Esophagus squamous epithelium (tissue), 5 donors: ENCODE data around the gene LPIN1. TPM values are rescaled to one million over a fixed set of nuclear protein-coding genes. Genes with fewer than 3 reads are reported as not detected.
"Not testable (repeated sequence)": the region's sequence is repeated elsewhere in the genome, so short reads cannot be mapped to it uniquely, and the experiment has no call there.

Source experiments
- DNase-seq: peaks from one replicate; lab custom pipeline; 2025; lab: John Stamatoyannopoulos, UW
- H3K27ac ChIP-seq, 4 donors: fragments of 200-600 bp; sonication (generic); one replicate each; pipeline ENCODE4 v1.5.1; 2016 to 2019; ENCODE audit warnings: mild to moderate bottlenecking in 1 of 4
- H3K27me3 ChIP-seq, 4 donors: fragments of 200-600 bp; sonication (generic); 1 replicate in 3 of 4; 2 replicates in 1 of 4; pipeline versions ENCODE4 v1.5.1 to v1.6.0; 2017 to 2021; ENCODE audit warnings: antibody characterized with exemption in 1 of 4
- H3K36me3 ChIP-seq, 3 donors: fragments of 200-600 bp; sonication (generic); one replicate each; pipeline ENCODE4 v1.5.1; 2016 to 2019
- H3K4me1 ChIP-seq, 3 donors: fragments of 200-600 bp; sonication (generic); one replicate each; pipeline ENCODE4 v1.5.1; 2017 to 2019
- H3K4me3 ChIP-seq, 4 donors: fragments of 200-600 bp; sonication (generic); 1 replicate in 3 of 4; 2 replicates in 1 of 4; pipeline ENCODE4 v1.5.1; 2016 to 2019; ENCODE audit warnings: mild to moderate bottlenecking in 2 of 4, moderate library complexity in 1 of 4
- H3K9me3 ChIP-seq, 3 donors: fragments of 200-600 bp; sonication (generic); one replicate each; pipeline ENCODE4 v1.5.1; 2016 to 2019
- CTCF ChIP-seq, 6 experiments: fragments of 450-650 bp in 4 of 6; fragments of 200-600 bp in 2 of 6; sonication (generic) in 2 of 6; IDR thresholded peaks; one replicate each; pipeline ENCODE4 v1.5.1; 2016 to 2019; ENCODE audit warnings: antibody characterized with exemption in 6 of 6, mild to moderate bottlenecking in 4 of 6, moderate library complexity in 4 of 6
- POLR2A ChIP-seq, 4 donors: fragments of 450-650 bp; IDR thresholded peaks; one replicate each; pipeline ENCODE4 v1.6.1; 2017; ENCODE audit warnings: antibody characterized with exemption in 4 of 4, mild to moderate bottlenecking in 4 of 4, moderate library complexity in 3 of 4
- WGBS, 2 donors: methylation state at CpG; one replicate each; pipeline ENCODE4 v1.1.5; 2018; 5-methylcytosine and 5-hydroxymethylcytosine counted together
- intact Hi-C: fragments of 100-400 bp; cut with DNase I; formaldehyde crosslinking; loops from one replicate; pipeline ENCODE4 v1.15.0; 2022
- total RNA-seq, 4 donors: library from RNA; depleted of rRNA; stranded (reverse); fragments of >200 nt; gene quantifications; one replicate each; pipeline ENCODE4 v1.1.0, GENCODE V29; 2016
- donor health status: DM: yes; HTN: yes; CAD: no.

Gene LPIN1
- total RNA-seq, 4 donors from 2014 or later: 16.9 to 80.9 (median 39.7) TPM

GRCh38 chr2:11726384-11726783 is 20.0 kb upstream of the LPIN1 start:
- peaks cover 0 to 36% (median 0%) of the 10 kb centered on the region in 4 donors for H3K27me3 ChIP-seq
- H3K9me3 ChIP-seq: no peaks in the 10 kb centered on the region
- intact Hi-C loops: no loop called here
- H3K27ac ChIP-seq: no peak overlapping the region
- no peak for DNase-seq
- H3K36me3 ChIP-seq: no peaks in the 10 kb centered on the region
- WGBS, 2 donors: 32 to 44% methylated on average over 7 of the region's 7 CpGs
- H3K4me3 ChIP-seq: no peak overlapping the region
- no peaks in the 10 kb centered on the region for H3K4me1 ChIP-seq
- TF ChIP-seq POLR2A (IDR thresholded peaks at IDR 0.05) (no peak), CTCF (IDR thresholded peaks at IDR 0.05) (no peak)

- no peak for DNase-seq
- H3K27me3 ChIP-seq: peaks cover 0 to 44% (median 0%) of the 10 kb centered on the region in 4 donors
- no peak for TF ChIP-seq CTCF (IDR thresholded peaks at IDR 0.05)
- intact Hi-C loops: no loop called here
- no peaks in the 10 kb centered on the region for H3K9me3 ChIP-seq
- H3K4me3 ChIP-seq: no peak overlapping the region
- no peaks in the 10 kb centered on the region for H3K36me3 ChIP-seq
- no peaks in the 10 kb centered on the region for H3K4me1 ChIP-seq
- no peak overlapping the region for H3K27ac ChIP-seq
- 57 to 81% methylated on average over 2 of the region's 2 CpGs for WGBS, 2 donors
Observed at GRCh38 chr2:11729362-11730212, 16.8 kb upstream of the LPIN1 start.

- H3K36me3 ChIP-seq, H3K4me3 ChIP-seq, H3K9me3 ChIP-seq, DNase-seq, intact Hi-C loops, H3K4me1 ChIP-seq: not testable (repeated sequence)
- H3K27ac ChIP-seq: peak overlapping the region in 2 of 4 donors; percentile 53 to 72
- 73 to 88% methylated on average over 4 of the region's 4 CpGs for WGBS, 2 donors
- peaks cover 0 to 56% (median 0%) of the 10 kb centered on the region in 4 donors for H3K27me3 ChIP-seq
Observed at GRCh38 chr2:11731214-11731984, 15.0 kb upstream of the LPIN1 start.

GRCh38 chr2:11732587-11732986 is 13.8 kb upstream of the LPIN1 start:
- WGBS, 2 donors: 64 to 69% methylated on average over 2 of the region's 2 CpGs
- Histone ChIP-seq H3K27ac (peak overlapping the region in 3 of 4 donors; percentile 19 to 72 (median 53)), H3K4me3 (no peak overlapping the region), H3K27me3 (peaks cover 0 to 49% (median 0%) of the 10 kb centered on the region in 4 donors), H3K9me3 (no peaks in the 10 kb centered on the region), H3K4me1 (no peaks in the 10 kb centered on the region), H3K36me3 (no peaks in the 10 kb centered on the region)
- TF ChIP-seq CTCF (IDR thresholded peaks at IDR 0.05) (no peak), POLR2A (IDR thresholded peaks at IDR 0.05) (no peak)
- intact Hi-C loops: no loop called here
- DNase-seq: no peak

- 96 to 100% methylated on average over 2 of the region's 2 CpGs for WGBS, 2 donors
Observed at GRCh38 chr2:11737852-11738251, 8.6 kb upstream of the LPIN1 start.

More at GRCh38 chr2:11737852-11738251, 8.6 kb upstream of the LPIN1 start:
- H3K9me3 ChIP-seq, intact Hi-C loops, H3K27ac ChIP-seq, H3K36me3 ChIP-seq, H3K4me3 ChIP-seq, DNase-seq: not testable (repeated sequence)
- peaks cover 0 to 28% (median 0%) of the 10 kb centered on the region in 4 donors for H3K27me3 ChIP-seq
- peaks cover 0 to 12% (median 0%) of the 10 kb centered on the region in 3 donors for H3K4me1 ChIP-seq
